ENCODE results near the gene SLC22A12.

The SLC22A12 gene

DNA sequence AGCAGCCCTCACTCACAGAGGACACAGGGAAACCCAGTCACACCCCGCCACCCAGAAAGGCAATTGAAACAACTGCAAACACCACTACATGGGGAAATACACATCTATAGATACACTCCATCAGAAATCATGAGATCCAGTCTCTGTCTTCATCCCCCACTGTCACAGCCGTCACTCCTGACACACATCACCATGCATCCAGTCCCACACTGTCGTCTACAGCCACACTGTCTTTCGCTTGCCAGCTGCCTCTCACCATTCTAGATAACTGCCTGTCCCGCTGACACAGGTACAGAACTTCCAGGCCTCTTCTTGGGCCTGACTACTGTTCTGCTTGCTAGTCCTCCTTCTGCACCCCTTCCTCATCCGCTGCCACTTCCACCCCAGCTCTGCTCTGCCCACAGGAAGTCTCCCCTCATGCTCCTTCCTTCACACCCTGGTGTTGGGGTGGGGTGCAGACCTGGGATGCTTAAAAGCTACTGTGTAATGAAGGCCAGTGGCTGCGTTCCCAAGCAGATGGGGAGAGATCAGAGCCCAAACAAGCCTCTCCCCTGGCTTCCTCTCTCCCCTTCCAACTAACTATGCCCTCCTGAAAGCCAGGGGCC lies 42.6 kb downstream of the SLC22A12 start:
- no peak overlapping the region for H3K4me2 ChIP-seq (ENCODE audit: low read length)
- H3K27me3 ChIP-seq (ENCODE audit: insufficient read depth, low read length, poor library complexity) = no peaks in the 10 kb centered on the region
- no peak for DNase-seq
- no peak overlapping the region for H2AK5ac ChIP-seq (ENCODE audit: low read length)
- H3K4ac ChIP-seq (ENCODE audit: low read depth, low read length) = no peak overlapping the region
- H3K36me3 ChIP-seq (ENCODE audit: control insufficient read depth, insufficient read depth, low read length) = no peaks in the 10 kb centered on the region
- WGBS (ENCODE audit: extremely low coverage, insufficient coverage, low lambda C conversion rate) = no CpG with 5 or more reads among the region's 7 CpGs
- no peak overlapping the region for H2BK5ac ChIP-seq (ENCODE audit: low read length)
- H3K79me1 ChIP-seq (ENCODE audit: low read length) = no peaks in the 10 kb centered on the region
- no peak overlapping the region for H3K18ac ChIP-seq (ENCODE audit: low read length)
- no peaks in the 10 kb centered on the region for H3K79me2 ChIP-seq (ENCODE audit: control insufficient read depth, insufficient read depth, low read length)
- no peaks in the 10 kb centered on the region for H3K4me1 ChIP-seq (ENCODE audit: control insufficient read depth, low read depth, low read length)
- no peak overlapping the region for H4K8ac ChIP-seq (ENCODE audit: low read depth, low read length)
- H3K27ac ChIP-seq (ENCODE audit: low read depth, low read length) = no peak overlapping the region
- no peak overlapping the region for H2BK120ac ChIP-seq (ENCODE audit: low read depth, low read length)
- no peak overlapping the region for H4K5ac ChIP-seq (ENCODE audit: low read length)
- H3K23ac ChIP-seq (ENCODE audit: low read length) = no peak overlapping the region
- H3K4me3 ChIP-seq (ENCODE audit: low read length) = no peak overlapping the region
- no peak overlapping the region for H2BK15ac ChIP-seq (replicated peaks; ENCODE audit: low read depth)
- no peak overlapping the region for H3K9ac ChIP-seq (ENCODE audit: low read length)
- no peak overlapping the region for H3K56ac ChIP-seq (ENCODE audit: low read length)

DNA sequence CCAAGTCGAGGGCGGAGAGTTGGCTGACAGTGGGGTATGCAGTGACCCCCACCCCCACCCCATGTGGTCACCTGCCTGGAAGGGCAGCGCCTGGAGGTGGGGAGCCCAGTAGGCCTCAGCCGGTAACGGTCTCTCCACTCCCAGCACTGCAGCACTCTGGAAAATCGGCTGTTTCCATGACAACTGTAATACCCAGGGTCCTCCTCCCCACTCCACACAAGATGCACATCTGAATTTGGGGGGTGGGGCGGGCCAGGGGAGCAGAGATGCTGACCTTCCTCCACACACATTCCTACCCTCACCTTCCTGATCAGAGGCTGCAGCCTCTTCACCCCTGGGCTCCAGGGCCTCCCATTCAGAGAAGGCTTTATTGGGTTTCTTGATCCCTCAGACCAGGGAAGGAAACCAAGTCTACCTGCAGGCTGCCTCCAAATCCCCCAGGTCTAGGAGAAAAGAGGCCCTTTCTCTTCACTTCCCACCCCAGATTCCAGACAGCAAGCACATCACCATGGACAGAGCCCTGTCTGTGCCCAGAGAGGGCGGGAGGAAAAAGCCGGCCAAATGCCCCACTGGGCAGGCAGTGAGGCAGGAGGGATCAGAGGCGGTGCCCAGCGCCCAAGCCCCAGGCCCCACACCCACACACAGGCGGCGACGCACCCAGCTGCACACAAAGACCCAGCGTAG lies 46.5 kb downstream of the SLC22A12 start:
- WGBS (ENCODE audit: extremely low coverage, insufficient coverage, low lambda C conversion rate) = no CpG with 5 or more reads among the region's 15 CpGs

DNA sequence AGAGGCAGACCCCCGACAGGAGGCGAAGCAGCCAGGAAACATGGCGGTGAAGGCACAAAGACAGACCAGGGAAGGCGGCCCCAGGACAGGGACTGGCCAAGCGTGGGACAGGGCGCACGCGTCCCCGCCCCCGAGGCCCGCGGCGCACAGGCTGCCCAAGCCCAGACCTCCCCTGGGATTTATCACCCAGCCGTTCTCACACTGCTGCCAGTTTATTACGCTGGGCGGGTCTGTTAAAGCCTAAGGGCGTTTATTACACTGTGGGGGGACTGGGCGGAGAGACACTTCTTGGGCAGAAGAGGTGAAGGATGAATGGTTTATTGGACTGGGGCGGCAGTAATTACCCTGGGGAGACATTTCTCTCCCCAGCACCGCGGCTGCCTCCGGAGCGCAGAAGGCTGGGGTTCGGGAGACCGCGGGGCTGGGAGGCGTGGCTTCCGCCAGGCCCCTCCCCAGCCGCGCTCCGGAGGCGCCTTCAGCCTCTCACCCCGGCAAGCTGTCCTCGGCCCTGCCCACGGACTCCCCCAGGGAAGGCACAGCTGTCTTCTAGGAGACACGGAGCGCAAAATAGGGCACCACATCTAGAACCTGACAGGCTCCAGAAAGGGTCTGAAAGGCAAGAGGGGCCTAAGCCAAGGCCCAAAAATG lies 47.1 kb downstream of the SLC22A12 start:
- H3K56ac ChIP-seq (ENCODE audit: low read length) = peak overlapping the region; percentile 70
- no peak overlapping the region for H4K8ac ChIP-seq (ENCODE audit: low read depth, low read length)
- H3K79me2 ChIP-seq (ENCODE audit: control insufficient read depth, insufficient read depth, low read length) = no peaks in the 10 kb centered on the region
- peaks cover 34% of the 10 kb centered on the region for H3K27me3 ChIP-seq (ENCODE audit: insufficient read depth, low read length, poor library complexity)
- H3K4me2 ChIP-seq (ENCODE audit: low read length) = peak overlapping the region; percentile 80
- H3K9ac ChIP-seq (ENCODE audit: low read length) = peak overlapping the region; percentile 29
- H2AK5ac ChIP-seq (ENCODE audit: low read length) = no peak overlapping the region
- peak overlapping the region; percentile 25 for H3K4me3 ChIP-seq (ENCODE audit: low read length)
- H3K79me1 ChIP-seq (ENCODE audit: low read length) = no peaks in the 10 kb centered on the region
- DNase-seq = peak; percentile 56
- H3K23ac ChIP-seq (ENCODE audit: low read length) = no peak overlapping the region
- H3K4ac ChIP-seq (ENCODE audit: low read depth, low read length) = no peak overlapping the region
- H3K18ac ChIP-seq (ENCODE audit: low read length) = no peak overlapping the region
- WGBS (ENCODE audit: extremely low coverage, insufficient coverage, low lambda C conversion rate) = no CpG with 5 or more reads among the region's 37 CpGs
- no peak overlapping the region for H2BK5ac ChIP-seq (ENCODE audit: low read length)
- no peaks in the 10 kb centered on the region for H3K4me1 ChIP-seq (ENCODE audit: control insufficient read depth, low read depth, low read length)
- no peaks in the 10 kb centered on the region for H3K36me3 ChIP-seq (ENCODE audit: control insufficient read depth, insufficient read depth, low read length)
- no peak overlapping the region for H3K27ac ChIP-seq (ENCODE audit: low read depth, low read length)
- no peak overlapping the region for H2BK120ac ChIP-seq (ENCODE audit: low read depth, low read length)
- H4K5ac ChIP-seq (ENCODE audit: low read length) = no peak overlapping the region
- no peak overlapping the region for H2BK15ac ChIP-seq (replicated peaks; ENCODE audit: low read depth)

More for the DNA sequence above, 46.5 kb downstream of the SLC22A12 start:
- H3K4ac ChIP-seq (ENCODE audit: low read depth, low read length) = no peak overlapping the region
- peak overlapping the region; percentile 80 for H3K4me2 ChIP-seq (ENCODE audit: low read length)
- H3K27me3 ChIP-seq (ENCODE audit: insufficient read depth, low read length, poor library complexity) = peaks cover 28% of the 10 kb centered on the region
- no peaks in the 10 kb centered on the region for H3K4me1 ChIP-seq (ENCODE audit: control insufficient read depth, low read depth, low read length)
- H3K9ac ChIP-seq (ENCODE audit: low read length) = peak overlapping the region; percentile 29
- H3K56ac ChIP-seq (ENCODE audit: low read length) = peak overlapping the region; percentile 70
- H3K27ac ChIP-seq (ENCODE audit: low read depth, low read length) = no peak overlapping the region
- H2BK5ac ChIP-seq (ENCODE audit: low read length) = no peak overlapping the region
- H4K8ac ChIP-seq (ENCODE audit: low read depth, low read length) = no peak overlapping the region
- H2AK5ac ChIP-seq (ENCODE audit: low read length) = no peak overlapping the region
- H3K36me3 ChIP-seq (ENCODE audit: control insufficient read depth, insufficient read depth, low read length) = no peaks in the 10 kb centered on the region
- no peaks in the 10 kb centered on the region for H3K79me1 ChIP-seq (ENCODE audit: low read length)
- H3K23ac ChIP-seq (ENCODE audit: low read length) = no peak overlapping the region
- no peaks in the 10 kb centered on the region for H3K79me2 ChIP-seq (ENCODE audit: control insufficient read depth, insufficient read depth, low read length)
- H3K4me3 ChIP-seq (ENCODE audit: low read length) = no peak overlapping the region
- no peak overlapping the region for H2BK120ac ChIP-seq (ENCODE audit: low read depth, low read length)
- H2BK15ac ChIP-seq (replicated peaks; ENCODE audit: low read depth) = no peak overlapping the region
- no peak overlapping the region for H3K18ac ChIP-seq (ENCODE audit: low read length)
- no peak overlapping the region for H4K5ac ChIP-seq (ENCODE audit: low read length)
- DNase-seq = peak; percentile 42

DNA sequence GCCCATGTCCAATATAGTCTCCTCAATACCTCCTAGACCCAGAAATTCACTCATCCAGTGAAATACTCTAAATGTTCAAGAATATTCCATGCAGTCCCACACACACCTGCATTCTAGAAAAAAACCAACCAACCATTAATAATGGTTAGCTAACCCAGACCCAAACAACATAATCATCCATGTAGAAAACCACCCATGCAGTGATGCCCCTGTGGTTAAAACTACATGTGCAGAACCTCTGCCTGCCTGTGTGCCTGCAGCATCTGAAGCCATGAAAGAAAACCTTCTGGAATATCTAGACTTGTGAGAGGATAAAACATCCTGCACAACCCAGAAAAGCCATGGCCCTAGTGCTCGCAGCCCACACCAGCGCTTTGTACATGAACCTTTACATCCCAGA lies 47.8 kb downstream of the SLC22A12 start:
- Histone ChIP-seq H3K4me3 (ENCODE audit: low read length) (no peak overlapping the region), H3K4me2 (ENCODE audit: low read length) (no peak overlapping the region), H3K4ac (ENCODE audit: low read depth, low read length) (no peak overlapping the region), H2BK15ac (replicated peaks; ENCODE audit: low read depth) (no peak overlapping the region), H4K5ac (ENCODE audit: low read length) (no peak overlapping the region), H3K4me1 (ENCODE audit: control insufficient read depth, low read depth, low read length) (peaks cover 1% of the 10 kb centered on the region), H3K79me1 (ENCODE audit: low read length) (no peaks in the 10 kb centered on the region), H3K56ac (ENCODE audit: low read length) (no peak overlapping the region), H2BK5ac (ENCODE audit: low read length) (no peak overlapping the region), H3K36me3 (ENCODE audit: control insufficient read depth, insufficient read depth, low read length) (no peaks in the 10 kb centered on the region), H3K23ac (ENCODE audit: low read length) (no peak overlapping the region), H3K79me2 (ENCODE audit: control insufficient read depth, insufficient read depth, low read length) (no peaks in the 10 kb centered on the region), H2BK120ac (ENCODE audit: low read depth, low read length) (no peak overlapping the region), H3K27me3 (ENCODE audit: insufficient read depth, low read length, poor library complexity) (peaks cover 34% of the 10 kb centered on the region), H3K27ac (ENCODE audit: low read depth, low read length) (no peak overlapping the region), H3K9ac (ENCODE audit: low read length) (no peak overlapping the region), H2AK5ac (ENCODE audit: low read length) (no peak overlapping the region), H3K18ac (ENCODE audit: low read length) (no peak overlapping the region), H4K8ac (ENCODE audit: low read depth, low read length) (no peak overlapping the region)
- no peak for DNase-seq
- no CpG with 5 or more reads among the region's 2 CpGs for WGBS (ENCODE audit: extremely low coverage, insufficient coverage, low lambda C conversion rate)

DNA sequence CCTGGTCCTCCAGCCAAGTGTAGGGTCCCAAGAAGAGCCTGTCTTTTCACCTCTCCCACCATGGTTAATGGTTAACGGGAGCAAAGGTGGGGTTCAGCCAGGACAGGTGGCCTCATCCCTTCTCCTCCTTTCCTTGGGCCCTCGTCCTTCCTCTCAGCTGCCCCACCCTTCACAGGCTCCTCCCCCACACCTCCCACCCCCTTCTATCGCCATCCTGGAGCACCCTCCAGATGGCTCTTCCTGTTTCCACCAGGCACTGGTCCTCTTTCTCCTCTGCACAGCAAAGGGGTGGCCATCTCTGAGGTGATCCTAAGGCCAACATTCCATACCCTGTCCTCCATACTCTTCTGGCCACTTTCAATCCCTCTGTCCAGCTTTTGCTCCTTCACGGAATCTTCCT lies 48.9 kb downstream of the SLC22A12 start:
- Histone ChIP-seq H3K18ac (ENCODE audit: low read length) (no peak overlapping the region), H3K4me3 (ENCODE audit: low read length) (no peak overlapping the region), H2AK5ac (ENCODE audit: low read length) (no peak overlapping the region), H3K56ac (ENCODE audit: low read length) (no peak overlapping the region), H2BK15ac (replicated peaks; ENCODE audit: low read depth) (no peak overlapping the region), H2BK120ac (ENCODE audit: low read depth, low read length) (no peak overlapping the region), H2BK5ac (ENCODE audit: low read length) (no peak overlapping the region), H3K79me1 (ENCODE audit: low read length) (no peaks in the 10 kb centered on the region), H4K8ac (ENCODE audit: low read depth, low read length) (no peak overlapping the region), H3K79me2 (ENCODE audit: control insufficient read depth, insufficient read depth, low read length) (no peaks in the 10 kb centered on the region), H3K27ac (ENCODE audit: low read depth, low read length) (no peak overlapping the region), H3K23ac (ENCODE audit: low read length) (no peak overlapping the region), H3K4me1 (ENCODE audit: control insufficient read depth, low read depth, low read length) (peaks cover 3% of the 10 kb centered on the region), H3K27me3 (ENCODE audit: insufficient read depth, low read length, poor library complexity) (peaks cover 38% of the 10 kb centered on the region), H3K4me2 (ENCODE audit: low read length) (no peak overlapping the region), H3K4ac (ENCODE audit: low read depth, low read length) (no peak overlapping the region), H3K36me3 (ENCODE audit: control insufficient read depth, insufficient read depth, low read length) (no peaks in the 10 kb centered on the region), H3K9ac (ENCODE audit: low read length) (no peak overlapping the region), H4K5ac (ENCODE audit: low read length) (no peak overlapping the region)
- no peak for DNase-seq
- no CpG with 5 or more reads among the region's 4 CpGs for WGBS (ENCODE audit: extremely low coverage, insufficient coverage, low lambda C conversion rate)

Data from mesendoderm (in vitro differentiated cells).